ENCODE data around the gene PHTF1.
A peak's percentile ranks its signal among the peaks of the same experiment; 100 is the strongest.

Gene PHTF1

DNA sequence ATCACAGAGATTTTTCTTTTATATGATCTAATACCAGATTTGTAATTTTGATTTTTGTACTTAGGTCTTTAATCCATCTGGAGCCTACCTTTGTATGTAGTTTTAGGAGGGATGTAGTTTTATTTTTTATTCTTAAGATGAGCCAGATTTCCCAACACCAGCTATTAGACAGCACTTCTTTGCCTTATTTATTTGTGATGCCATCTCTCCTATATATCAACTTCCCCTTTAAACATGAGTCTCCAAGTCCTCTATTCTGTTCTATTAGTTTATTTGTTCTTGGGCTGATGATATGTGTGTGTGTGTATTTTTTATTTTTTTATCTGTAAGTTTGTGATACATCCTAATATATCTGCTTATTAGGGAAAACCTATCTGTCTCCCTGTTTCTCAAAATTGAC lies 94.2 kb downstream of the PHTF1 start:
- no peak for DNase-seq (ENCODE audit: low read depth in 2 of 2)

DNA sequence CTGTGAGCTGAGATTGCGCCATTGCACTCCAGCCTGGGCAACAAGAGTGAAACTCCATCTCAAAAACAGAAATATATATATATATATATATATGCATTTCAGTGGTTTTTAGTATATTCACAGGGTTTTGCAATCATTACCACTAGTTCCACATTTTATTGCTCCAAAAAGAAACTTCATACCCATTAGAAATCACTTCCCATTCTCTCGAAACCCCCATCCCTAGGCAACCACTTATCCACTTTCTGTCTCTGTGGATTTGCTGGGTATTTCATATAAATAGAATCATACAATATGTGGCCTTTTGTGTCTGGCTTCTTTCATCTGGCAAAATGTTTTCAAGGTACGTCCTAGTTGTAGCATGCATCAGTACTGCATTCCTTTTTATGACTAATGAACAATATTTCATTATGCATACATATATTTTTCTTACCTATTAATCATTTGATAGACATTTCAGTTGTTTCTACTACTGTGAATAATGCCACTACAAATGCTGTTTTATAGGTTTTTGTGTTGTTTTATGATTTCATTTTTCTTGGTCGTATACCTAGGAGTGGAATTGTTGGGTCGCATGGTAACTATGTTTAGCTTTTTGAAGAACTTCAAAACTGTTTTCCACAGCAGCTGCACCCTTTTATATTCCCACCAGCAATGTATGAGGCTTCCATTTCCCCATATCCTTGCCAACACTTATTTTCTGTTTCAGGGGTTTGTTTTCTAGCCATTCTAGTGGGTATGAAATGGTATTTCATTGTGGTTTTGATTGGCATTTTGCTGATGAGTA lies 95.9 kb downstream of the PHTF1 start:
- DNase-seq (ENCODE audit: low read depth in 2 of 2) = peak; percentile 18 to 40

DNA sequence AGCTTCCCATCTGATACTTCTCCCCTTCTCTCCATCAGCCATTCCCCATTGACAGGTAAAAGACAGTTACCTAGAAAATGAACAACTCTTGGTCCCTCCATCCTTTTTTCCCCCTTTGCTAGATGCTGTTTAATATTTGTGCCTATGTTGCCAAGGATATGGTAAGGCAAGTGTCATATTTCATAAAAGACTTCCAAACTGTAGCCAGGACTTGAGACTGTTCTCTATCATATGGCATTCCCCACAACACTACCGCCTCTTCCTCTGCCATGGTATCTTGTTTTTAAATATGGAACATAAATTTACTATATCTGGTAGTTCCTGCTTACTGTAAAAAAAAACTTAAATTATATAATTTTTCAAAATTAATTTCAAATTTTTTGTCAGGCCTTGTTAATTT lies 97.2 kb downstream of the PHTF1 start:
- no peak for DNase-seq (ENCODE audit: low read depth in 2 of 2)

DNA sequence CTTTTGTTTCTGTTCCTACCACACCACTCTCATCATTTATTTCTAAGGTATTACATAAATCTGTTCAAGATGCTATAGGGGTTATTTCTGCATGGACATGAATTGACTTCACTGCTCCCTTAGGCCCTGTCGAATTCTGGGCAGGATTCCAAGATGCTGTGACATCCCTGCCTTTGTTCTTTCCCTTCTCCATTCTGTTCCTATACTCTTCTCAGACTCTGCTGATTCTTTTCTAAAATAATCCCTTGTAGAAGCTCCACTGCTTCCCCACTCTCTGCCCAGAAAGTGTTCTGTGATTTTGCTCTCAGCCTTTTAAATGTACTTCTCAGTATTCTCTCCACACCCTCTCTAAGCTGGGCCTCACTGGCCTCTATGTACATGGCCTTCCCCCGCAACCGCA lies 99.2 kb downstream of the PHTF1 start:
- DNase-seq (ENCODE audit: low read depth in 2 of 2) = no peak

DNA sequence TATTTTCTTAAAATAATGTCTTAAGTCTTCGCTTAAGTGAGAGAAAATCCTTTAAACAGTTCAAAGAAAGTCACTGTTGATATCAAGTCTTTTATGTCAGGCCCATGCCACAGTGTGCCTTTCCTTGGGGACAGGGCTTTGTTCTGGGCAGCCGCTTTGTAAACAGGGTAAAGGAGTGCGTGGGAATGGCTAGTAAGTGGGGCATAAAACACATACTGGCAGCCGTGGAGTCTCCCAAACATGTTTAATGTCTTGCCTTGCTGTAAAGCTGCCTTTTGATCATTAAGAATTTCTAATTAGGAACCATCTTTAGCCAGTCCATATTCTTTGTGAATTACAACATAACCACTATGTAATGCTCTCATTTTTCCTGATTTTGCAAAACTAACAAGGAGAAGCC lies 99.7 kb downstream of the PHTF1 start:
- DNase-seq (ENCODE audit: low read depth in 2 of 2) = no peak

DNA sequence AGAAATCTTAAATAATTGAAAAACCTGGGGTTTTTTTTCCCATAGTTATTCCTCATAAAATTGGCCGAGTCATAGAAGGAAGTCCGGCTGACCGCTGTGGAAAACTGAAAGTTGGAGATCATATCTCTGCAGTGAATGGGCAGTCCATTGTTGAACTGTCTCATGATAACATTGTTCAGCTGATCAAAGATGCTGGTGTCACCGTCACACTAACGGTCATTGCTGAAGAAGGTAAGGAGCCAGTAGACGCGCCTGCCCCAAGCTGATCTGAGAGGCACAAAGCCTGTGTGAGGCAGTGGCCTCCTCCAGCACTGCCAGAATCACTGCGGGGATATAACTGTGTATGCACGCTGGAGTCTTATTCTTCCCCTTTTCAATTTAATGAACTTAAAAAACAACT lies 100.3 kb downstream of the PHTF1 start:
- DNase-seq (ENCODE audit: low read depth in 2 of 2) = no peak

DNA sequence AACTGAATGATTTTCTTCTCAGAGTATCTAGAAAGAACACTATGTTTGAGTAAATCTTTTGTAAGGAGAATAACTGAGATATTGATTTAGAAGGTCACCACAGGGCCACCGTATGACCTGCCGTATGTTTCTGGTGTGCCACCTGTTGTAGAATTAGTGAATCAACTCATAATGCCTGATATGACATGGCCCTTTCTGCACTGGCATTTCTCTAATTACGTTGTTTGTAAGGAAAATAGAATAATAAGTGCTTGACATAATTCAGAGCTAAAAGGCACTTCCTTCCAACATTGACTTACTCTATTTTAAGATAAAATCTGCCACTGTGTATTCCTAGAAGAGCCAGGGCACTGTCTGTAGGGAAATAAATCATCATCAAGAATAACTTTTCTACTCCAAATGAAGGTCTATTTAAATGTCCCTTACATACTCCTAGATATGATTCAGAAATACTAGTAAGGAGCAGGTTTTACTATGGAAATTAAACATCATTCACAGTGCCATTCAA lies 101.7 kb downstream of the PHTF1 start:
- no peak for DNase-seq (ENCODE audit: low read depth in 2 of 2)

DNA sequence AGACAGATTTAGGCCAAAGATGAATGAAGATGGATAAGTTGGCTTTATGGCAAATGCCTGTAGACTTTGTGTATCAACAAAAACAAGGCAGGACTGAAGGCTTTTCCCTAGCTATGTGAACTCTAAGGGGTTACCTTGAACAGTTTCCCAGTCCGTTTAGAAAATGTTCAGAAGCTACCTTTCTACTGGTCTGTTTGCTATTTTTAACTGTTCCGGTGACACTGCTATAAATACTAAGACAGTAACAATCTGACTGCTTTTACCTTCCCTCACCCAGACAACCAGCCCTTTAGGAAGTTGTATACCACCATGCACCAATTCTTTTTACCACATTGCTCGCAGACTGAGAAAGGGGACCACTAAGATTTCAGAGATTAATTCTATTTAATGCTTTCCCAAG lies 102.2 kb downstream of the PHTF1 start:
- no peak for DNase-seq (ENCODE audit: low read depth in 2 of 2)

DNA sequence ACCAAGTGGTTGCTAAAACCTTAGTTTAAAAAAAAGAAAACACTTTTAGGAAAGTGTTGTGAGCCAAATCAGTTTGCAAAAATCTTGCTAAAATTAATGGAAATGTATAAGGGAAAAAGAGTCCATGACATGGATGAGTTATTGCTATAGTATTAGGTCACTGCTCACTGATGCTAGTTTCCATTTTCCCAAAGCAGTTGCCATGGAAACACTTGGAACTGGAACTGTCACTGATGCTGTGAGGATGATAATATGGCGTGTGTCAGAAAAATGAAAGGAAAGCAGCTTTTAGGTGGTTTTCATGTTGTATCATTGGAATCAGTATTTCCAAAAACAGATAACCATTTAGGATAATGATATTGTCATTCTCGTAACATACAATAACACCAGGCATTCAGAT lies 104.4 kb downstream of the PHTF1 start:
- DNase-seq (ENCODE audit: low read depth in 2 of 2) = no peak

DNA sequence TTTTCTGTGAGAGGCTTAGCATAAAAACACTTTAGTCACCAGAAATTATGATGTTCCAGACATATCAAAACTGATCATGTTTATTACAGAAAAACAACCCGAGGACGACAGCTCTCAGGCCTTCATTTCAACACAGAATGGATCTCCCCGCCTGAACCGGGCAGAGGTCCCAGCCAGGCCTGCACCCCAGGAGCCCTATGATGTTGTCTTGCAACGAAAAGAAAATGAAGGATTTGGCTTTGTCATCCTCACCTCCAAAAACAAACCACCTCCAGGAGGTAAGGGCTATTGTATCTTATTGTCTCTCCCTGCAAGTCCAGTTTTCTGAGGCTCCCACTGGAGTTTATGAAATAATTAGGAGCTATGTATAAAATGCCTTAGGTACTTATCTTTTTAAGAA lies 105.5 kb downstream of the PHTF1 start:
- DNase-seq (ENCODE audit: low read depth in 2 of 2) = no peak

DNA sequence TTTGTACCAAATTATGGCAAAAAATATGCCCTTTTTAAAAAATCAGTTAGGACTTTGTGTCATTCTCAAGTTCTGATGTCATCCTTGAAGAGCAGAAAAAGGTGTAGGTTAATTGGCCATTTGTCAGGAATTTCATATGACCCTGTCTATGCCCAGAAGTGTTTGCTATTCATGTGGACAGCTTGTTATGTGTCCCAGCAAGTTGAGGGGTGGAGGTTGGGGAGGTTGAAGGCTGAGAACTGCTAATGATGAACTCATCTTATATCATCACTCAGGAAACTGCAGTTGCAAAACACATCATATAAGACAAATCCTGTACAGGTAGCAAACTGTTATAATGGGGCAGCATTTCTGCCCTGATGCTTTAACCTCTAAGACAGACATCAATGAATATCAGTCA lies 106.5 kb downstream of the PHTF1 start:
- no peak for DNase-seq (ENCODE audit: low read depth in 2 of 2)

DNA sequence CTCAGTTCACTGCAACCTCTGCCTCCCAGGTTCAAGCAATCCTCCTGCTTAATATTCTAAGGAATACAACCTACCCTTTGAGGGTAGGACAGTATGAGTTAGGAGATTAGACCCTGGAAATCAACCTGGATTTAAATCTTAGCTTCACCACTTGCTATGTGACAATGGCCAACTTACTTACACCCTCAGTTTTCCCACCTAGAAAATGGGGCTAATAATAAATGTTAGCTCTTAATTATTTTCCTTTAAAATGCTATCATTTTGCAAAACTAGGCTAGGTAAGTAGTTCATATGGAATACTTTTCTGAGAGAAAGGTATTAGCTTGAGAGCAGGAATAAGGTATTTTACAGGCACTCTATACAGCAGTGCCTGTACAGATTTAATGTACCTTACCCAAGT lies 110.8 kb downstream of the PHTF1 start:
- DNase-seq (ENCODE audit: low read depth in 2 of 2) = no peak

DNA sequence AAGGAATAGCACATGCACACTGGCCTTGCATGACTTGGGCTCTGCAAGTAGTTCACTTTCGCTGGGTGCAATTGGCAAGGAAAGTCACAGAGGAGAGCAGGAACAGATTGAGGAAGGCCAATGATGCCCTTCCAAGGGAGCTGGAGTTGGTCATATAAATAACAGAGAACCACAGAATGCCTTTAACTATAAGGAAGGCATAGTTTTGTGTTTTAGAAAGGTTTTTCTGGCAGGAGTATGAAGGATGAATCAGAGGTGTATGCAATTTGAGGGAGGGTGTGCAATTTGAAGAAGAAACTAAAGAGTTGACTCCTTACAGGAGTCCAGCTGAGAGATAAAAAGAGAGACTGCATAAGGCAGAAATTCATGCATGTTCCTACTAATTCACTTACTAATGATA lies 112.1 kb downstream of the PHTF1 start:
- no peak for DNase-seq (ENCODE audit: low read depth in 2 of 2)

All from fibroblast of skin of left biceps (primary cell).